Stomach (tissue), 9 donors: ENCODE measurements around the gene TTLL11. TPM values are rescaled to one million over a fixed set of nuclear protein-coding genes. Genes with fewer than 3 reads are reported as not detected.

Source experiments
- DNase-seq, 2 donors: peaks; one replicate each; pipeline versions ENCODE4 v3.0.0 to v3.0.0-alpha.2; 2013 to 2019
- H3K27ac ChIP-seq, 5 donors: fragments of 200-600 bp in 4 of 5; sonication (generic) in 4 of 5; one replicate each; pipeline ENCODE4 v1.5.1; 2013 to 2019; ENCODE audit warnings: mild to moderate bottlenecking in 1 of 5, moderate library complexity in 1 of 5
- H3K27me3 ChIP-seq, 3 donors: fragments of 200-600 bp; sonication (generic); one replicate each; pipeline ENCODE4 v1.5.1; 2017 to 2019; ENCODE audit warnings: mixed run types in 1 of 3
- H3K36me3 ChIP-seq, 4 donors: fragments of 200-600 bp; sonication (generic); 1 replicate in 3 of 4; 2 replicates in 1 of 4; pipeline ENCODE4 v1.5.1; 2016 to 2019
- H3K4me1 ChIP-seq, 4 donors: fragments of 200-600 bp; sonication (generic); one replicate each; pipeline ENCODE4 v1.5.1; 2016 to 2019
- H3K4me3 ChIP-seq, 4 donors: fragments of 200-600 bp; sonication (generic) in 3 of 4; one replicate each; pipeline ENCODE4 v1.5.1; 2016 to 2019; ENCODE audit warnings: mild to moderate bottlenecking in 1 of 4
- H3K9me3 ChIP-seq, 4 donors: fragments of 200-600 bp; sonication (generic); one replicate each; pipeline ENCODE4 v1.5.1; 2016 to 2019
- EP300 ChIP-seq: sonication (generic); formaldehyde crosslinking; IDR thresholded peaks from one replicate; pipeline ENCODE4 v1.6.1; 2017; ENCODE audit warnings: antibody characterized with exemption
- POLR2A ChIP-seq, 4 donors: fragments of 450-650 bp; IDR thresholded peaks; one replicate each; pipeline ENCODE4 v1.6.1; 2016; ENCODE audit warnings: antibody characterized with exemption in 4 of 4, control low read depth in 2 of 4, mild to moderate bottlenecking in 1 of 4, moderate library complexity in 1 of 4
- POLR2AphosphoS5 ChIP-seq, 3 donors: sonication (generic); formaldehyde crosslinking; IDR thresholded peaks; one replicate each; pipeline ENCODE4 v1.6.1; 2016; ENCODE audit warnings: antibody characterized with exemption in 3 of 3
- WGBS, 5 donors: extraction: QIAGEN DNeasy Blood & Tissue Kit in 3 of 5; methylation state at CpG; one replicate each; pipeline versions ENCODE4 v1.1.5 to v1.1.7; 2013 to 2018; 5-methylcytosine and 5-hydroxymethylcytosine counted together
- intact Hi-C: fragments of 100-400 bp; cut with DNase I; formaldehyde crosslinking; loops from one replicate; pipeline ENCODE4 v1.15.1; 2023; ENCODE audit warnings: low total_unique reads
- polyA plus RNA-seq, 3 donors: library from polyadenylated mRNA; stranded (reverse); fragments of 200-250 nt; gene quantifications; one replicate each; pipeline ENCODE4 v1.2.3, GENCODE V29; 2013
- total RNA-seq, 5 donors: library from RNA; depleted of rRNA; stranded (reverse); fragments of >200 nt; gene quantifications; one replicate each; pipeline versions ENCODE4 v1.1.0 to v1.2.3, GENCODE V29; 2014 to 2016
- TF ChIP-seq, protein P1 (sequence below), 7 experiments: fragments of 450-650 bp in 4 of 7; fragments of 200-600 bp in 3 of 7; sonication (generic) in 3 of 7; IDR thresholded peaks; one replicate each; pipeline ENCODE4 v1.5.1; 2016 to 2019; ENCODE audit warnings: antibody characterized with exemption in 7 of 7, control low read depth in 2 of 7, mild to moderate bottlenecking in 1 of 7
- donor health status: healthy with polysubstance abuse.
- donor health status: Bipolar disorder and iron deficiency.
- donor health status: healthy.

The TTLL11 gene
- total and polyA plus RNA-seq, 8 donors: 3.6 to 18.2 (median 9.4) TPM

DNA sequence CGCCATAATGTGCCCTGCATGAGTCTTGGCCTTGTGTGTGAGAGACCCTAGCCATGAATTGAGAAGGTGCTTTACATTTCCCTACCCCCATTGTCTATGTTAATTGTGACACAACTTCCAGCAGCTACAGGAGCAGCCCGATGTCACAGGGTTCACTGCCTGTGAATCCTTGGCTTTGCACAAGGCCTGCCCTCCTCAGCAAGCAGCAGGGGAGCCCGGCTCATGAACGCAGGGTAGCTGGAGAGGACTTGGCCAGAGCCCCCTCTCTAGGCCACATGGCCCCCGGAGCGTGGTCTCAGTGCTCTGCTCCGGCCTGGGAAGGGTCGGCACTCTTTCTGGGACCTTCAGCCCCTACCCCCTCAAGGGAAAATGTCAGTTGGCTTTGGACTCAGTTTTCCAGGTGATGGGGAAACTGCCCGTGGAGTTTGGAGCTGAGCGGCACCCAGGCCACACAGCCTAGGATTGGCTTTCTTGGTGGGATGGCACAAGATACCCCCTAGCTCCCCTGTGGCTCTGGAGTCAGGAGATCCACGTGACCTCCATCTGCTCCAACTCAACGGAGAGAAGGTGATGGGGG is 280.9 kb downstream of the TTLL11 start:
- WGBS, 5 donors: 86 to 91% (median 89%) methylated on average over 9 to 12 of the region's 12 CpGs
- intact Hi-C loops: no loop called here

DNA sequence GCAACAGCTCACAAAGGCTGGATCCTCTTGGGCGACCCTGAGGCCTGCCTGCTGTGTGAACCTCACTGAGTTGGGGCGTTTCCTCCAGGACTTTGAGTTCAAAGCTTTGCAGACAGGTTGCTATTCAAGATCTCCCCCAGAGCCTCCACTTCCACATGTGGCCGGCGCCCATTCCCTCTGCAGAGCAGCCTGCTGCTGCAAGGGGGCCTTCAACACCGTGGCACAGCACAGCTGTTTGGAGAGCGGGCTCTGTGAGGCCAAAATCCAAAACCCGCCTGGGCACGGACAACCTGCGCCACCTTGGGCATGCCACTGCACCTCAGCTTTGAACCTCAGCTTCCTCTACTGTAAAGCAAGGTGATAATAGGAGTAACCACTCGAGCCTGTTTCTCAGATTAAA is 281.4 kb downstream of the TTLL11 start:
- Histone ChIP-seq H3K9me3 (no peaks in the 10 kb centered on the region), H3K36me3 (no peaks in the 10 kb centered on the region), H3K27ac (no peak overlapping the region), H3K4me3 (no peak overlapping the region), H3K4me1 (no peaks in the 10 kb centered on the region), H3K27me3 (no peaks in the 10 kb centered on the region)
- 86 to 92% (median 91%) methylated on average over 7 to 10 of the region's 10 CpGs for WGBS, 5 donors
- TF ChIP-seq, protein P1, sequence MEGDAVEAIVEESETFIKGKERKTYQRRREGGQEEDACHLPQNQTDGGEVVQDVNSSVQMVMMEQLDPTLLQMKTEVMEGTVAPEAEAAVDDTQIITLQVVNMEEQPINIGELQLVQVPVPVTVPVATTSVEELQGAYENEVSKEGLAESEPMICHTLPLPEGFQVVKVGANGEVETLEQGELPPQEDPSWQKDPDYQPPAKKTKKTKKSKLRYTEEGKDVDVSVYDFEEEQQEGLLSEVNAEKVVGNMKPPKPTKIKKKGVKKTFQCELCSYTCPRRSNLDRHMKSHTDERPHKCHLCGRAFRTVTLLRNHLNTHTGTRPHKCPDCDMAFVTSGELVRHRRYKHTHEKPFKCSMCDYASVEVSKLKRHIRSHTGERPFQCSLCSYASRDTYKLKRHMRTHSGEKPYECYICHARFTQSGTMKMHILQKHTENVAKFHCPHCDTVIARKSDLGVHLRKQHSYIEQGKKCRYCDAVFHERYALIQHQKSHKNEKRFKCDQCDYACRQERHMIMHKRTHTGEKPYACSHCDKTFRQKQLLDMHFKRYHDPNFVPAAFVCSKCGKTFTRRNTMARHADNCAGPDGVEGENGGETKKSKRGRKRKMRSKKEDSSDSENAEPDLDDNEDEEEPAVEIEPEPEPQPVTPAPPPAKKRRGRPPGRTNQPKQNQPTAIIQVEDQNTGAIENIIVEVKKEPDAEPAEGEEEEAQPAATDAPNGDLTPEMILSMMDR (IDR thresholded peaks at IDR 0.05): no peak
- TF ChIP-seq EP300: no peak
- TF ChIP-seq POLR2A (IDR thresholded peaks at IDR 0.05): no peak
- TF ChIP-seq POLR2AphosphoS5 (IDR thresholded peaks at IDR 0.05): no peak
- intact Hi-C loops: no loop called here
- DNase-seq: no peak

More for the DNA sequence above, 280.9 kb downstream of the TTLL11 start:
- no peak for DNase-seq
- Histone ChIP-seq H3K4me3 (no peak overlapping the region), H3K4me1 (no peaks in the 10 kb centered on the region), H3K9me3 (no peaks in the 10 kb centered on the region), H3K36me3 (no peaks in the 10 kb centered on the region), H3K27ac (no peak overlapping the region), H3K27me3 (no peaks in the 10 kb centered on the region)
- no peak for TF ChIP-seq POLR2AphosphoS5 (IDR thresholded peaks at IDR 0.05)
- TF ChIP-seq POLR2A (IDR thresholded peaks at IDR 0.05): no peak
- TF ChIP-seq, protein P1 (IDR thresholded peaks at IDR 0.05): no peak
- no peak for TF ChIP-seq EP300

DNA sequence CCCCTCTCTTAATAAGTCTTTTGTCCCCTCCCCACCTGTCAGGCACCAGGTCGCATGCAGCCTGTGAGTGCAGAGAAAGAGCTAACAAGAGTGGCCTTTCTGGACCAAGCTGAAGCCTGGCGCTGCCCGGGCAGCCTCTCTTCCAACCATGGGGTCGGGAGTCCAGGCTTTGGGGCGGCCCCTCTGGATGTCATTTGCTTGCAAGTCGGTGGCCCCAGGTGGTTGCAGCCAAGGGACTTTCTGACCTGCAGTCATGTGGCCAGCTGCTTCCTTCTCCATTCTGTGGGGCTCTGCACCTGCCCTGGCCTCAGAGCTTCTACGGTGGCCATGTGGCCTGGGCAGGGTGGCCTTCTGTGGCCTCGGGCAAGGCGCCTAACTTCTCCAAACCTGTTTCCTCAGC is 282.0 kb downstream of the TTLL11 start:
- WGBS, 5 donors: 80 to 91% (median 84%) methylated on average over 8 to 9 of the region's 9 CpGs

DNA sequence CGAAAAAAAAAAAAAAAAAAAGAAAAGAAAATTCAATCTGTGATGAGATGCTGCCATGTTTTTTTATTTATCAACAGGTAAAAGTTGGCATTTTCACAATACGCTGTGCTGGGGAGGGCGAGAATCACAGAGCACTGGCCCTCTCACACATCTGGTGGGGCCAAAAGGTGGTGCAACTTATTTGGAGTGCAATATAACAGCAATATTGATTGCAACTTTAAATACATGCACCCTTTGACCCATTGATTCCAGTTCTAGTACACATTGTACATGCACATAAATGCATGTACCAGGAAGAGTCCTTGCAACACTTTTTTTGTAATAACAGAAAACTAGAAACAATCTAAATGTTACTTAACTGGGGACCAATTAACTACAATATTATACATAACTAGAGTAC is 282.6 kb downstream of the TTLL11 start:
- H3K27me3 ChIP-seq: no peaks in the 10 kb centered on the region
- TF ChIP-seq POLR2A (IDR thresholded peaks at IDR 0.05) (no peak), POLR2AphosphoS5 (IDR thresholded peaks at IDR 0.05) (no peak), EP300 (no peak)
- TF ChIP-seq, protein P1 (IDR thresholded peaks at IDR 0.05): no peak
- no peak overlapping the region for H3K27ac ChIP-seq
- no peaks in the 10 kb centered on the region for H3K4me1 ChIP-seq
- H3K36me3 ChIP-seq: no peaks in the 10 kb centered on the region
- DNase-seq: no peak
- no peaks in the 10 kb centered on the region for H3K9me3 ChIP-seq
- intact Hi-C loops: no loop called here
- WGBS, 5 donors: 75 to 88% (median 81%) methylated on average over 3 of the region's 3 CpGs
- no peak overlapping the region for H3K4me3 ChIP-seq

More for the DNA sequence above, 282.0 kb downstream of the TTLL11 start:
- intact Hi-C loops: no loop called here
- H3K36me3 ChIP-seq: no peaks in the 10 kb centered on the region
- TF ChIP-seq POLR2AphosphoS5 (IDR thresholded peaks at IDR 0.05) (no peak), POLR2A (IDR thresholded peaks at IDR 0.05) (no peak), EP300 (no peak)
- TF ChIP-seq, protein P1 (IDR thresholded peaks at IDR 0.05): no peak
- H3K27me3 ChIP-seq: no peaks in the 10 kb centered on the region
- no peak overlapping the region for H3K27ac ChIP-seq
- no peaks in the 10 kb centered on the region for H3K4me1 ChIP-seq
- no peaks in the 10 kb centered on the region for H3K9me3 ChIP-seq
- DNase-seq: no peak
- H3K4me3 ChIP-seq: no peak overlapping the region
